ENCODE results near the gene CDKN2A. TPM values are rescaled to one million over a fixed set of nuclear protein-coding genes. Genes with fewer than 3 reads are reported as not detected.

Gene CDKN2A
- total and polyA plus RNA-seq, 11 donors: 0.40 to 1.7 (median 0.85) TPM; not detected in 4

DNA sequence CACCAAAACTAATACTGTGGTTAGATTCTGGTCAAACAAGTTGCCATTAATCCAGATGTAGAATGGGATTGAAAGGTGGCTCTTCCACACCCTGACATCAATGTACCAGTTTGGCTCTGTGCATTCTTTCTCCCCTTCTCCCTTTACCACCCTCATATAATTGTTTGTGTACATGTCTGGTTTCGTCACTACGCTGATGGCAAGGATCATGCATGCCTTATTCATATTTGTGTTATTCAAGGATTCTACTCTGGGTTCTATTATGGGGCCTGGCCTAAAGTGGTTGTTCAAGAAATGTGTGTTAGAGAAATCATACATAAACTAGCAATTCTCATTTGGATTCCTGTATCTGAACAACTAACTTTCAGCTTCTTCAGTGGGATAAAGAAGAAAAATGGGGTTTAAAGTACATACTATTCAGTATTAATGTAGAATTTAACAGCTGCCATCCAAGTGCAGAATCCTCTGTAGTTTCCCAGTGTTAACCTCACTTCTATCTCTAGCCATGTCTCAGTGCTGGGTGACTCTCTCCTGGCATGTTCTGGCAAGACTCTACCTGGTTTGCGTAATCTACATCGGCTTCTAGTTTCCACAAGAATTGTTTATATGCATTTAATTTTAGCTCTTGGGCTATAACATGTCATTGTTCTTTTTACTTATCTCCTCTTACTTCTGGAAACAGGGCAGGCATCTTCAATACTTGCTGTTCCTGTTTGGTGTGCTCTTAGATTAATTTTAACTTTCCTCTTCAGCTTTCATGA is 42.9 kb upstream of the CDKN2A start:
- no peak for TF ChIP-seq POLR2A (IDR thresholded peaks at IDR 0.05)
- TF ChIP-seq, protein P1, sequence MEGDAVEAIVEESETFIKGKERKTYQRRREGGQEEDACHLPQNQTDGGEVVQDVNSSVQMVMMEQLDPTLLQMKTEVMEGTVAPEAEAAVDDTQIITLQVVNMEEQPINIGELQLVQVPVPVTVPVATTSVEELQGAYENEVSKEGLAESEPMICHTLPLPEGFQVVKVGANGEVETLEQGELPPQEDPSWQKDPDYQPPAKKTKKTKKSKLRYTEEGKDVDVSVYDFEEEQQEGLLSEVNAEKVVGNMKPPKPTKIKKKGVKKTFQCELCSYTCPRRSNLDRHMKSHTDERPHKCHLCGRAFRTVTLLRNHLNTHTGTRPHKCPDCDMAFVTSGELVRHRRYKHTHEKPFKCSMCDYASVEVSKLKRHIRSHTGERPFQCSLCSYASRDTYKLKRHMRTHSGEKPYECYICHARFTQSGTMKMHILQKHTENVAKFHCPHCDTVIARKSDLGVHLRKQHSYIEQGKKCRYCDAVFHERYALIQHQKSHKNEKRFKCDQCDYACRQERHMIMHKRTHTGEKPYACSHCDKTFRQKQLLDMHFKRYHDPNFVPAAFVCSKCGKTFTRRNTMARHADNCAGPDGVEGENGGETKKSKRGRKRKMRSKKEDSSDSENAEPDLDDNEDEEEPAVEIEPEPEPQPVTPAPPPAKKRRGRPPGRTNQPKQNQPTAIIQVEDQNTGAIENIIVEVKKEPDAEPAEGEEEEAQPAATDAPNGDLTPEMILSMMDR (IDR thresholded peaks at IDR 0.05): no peak
- intact Hi-C loops (cut with DNase I): loop anchor here in 6 of 10 donors (2.0 to 10.0 kb wide), 5 partner anchors 198 to 225 kb away; no protein-coding TSS in a partner anchor
- 85 to 92% (median 90%) methylated on average over 4 of the region's 4 CpGs for WGBS, 4 donors
- Histone ChIP-seq H3K9me3 (no peaks in the 10 kb centered on the region), H3K27me3 (no peaks in the 10 kb centered on the region), H3K4me1 (peaks cover 0 to 10% (median 0%) of the 10 kb centered on the region in 12 donors), H3K36me3 (no peaks in the 10 kb centered on the region), H3K4me3 (no peak overlapping the region), H3K27ac (no peak overlapping the region)
- ATAC-seq (no peak), DNase-seq (no peak)

DNA sequence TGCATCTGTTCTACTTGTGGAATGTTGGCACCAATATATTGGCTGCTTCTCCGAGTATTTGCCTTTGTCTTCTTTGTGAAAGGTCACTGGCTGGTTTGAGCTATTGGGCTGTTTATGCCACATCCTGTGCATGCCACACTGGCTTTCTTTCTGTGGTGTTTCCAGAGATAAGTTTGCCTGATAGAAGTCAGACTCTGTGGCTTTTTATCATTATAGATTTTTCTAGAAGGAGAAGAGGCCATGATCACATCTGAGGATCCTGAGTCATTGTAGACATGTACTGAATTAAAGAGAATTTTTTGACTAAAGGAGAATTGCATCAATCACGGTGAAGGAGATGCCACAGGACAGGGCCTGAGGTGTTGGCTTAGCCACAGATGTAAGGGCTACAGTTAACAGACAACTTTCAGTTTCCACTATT is 41.4 kb upstream of the CDKN2A start:
- no peaks in the 10 kb centered on the region for H3K36me3 ChIP-seq
- TF ChIP-seq, protein P1 (IDR thresholded peaks at IDR 0.05): no peak
- TF ChIP-seq POLR2A (IDR thresholded peaks at IDR 0.05): no peak
- H3K4me3 ChIP-seq: no peak overlapping the region
- DNase-seq (no peak), ATAC-seq (no peak)
- no peaks in the 10 kb centered on the region for H3K27me3 ChIP-seq
- peaks cover 0 to 10% (median 0%) of the 10 kb centered on the region in 12 donors for H3K4me1 ChIP-seq
- intact Hi-C loops (cut with DNase I): loop anchor here in 6 of 10 donors (2.0 to 10.0 kb wide), 5 partner anchors 199 to 223 kb away; no protein-coding TSS in a partner anchor
- H3K9me3 ChIP-seq: no peaks in the 10 kb centered on the region
- 63 to 80% (median 70%) methylated on average over 2 of the region's 2 CpGs for WGBS, 4 donors
- H3K27ac ChIP-seq: no peak overlapping the region

DNA sequence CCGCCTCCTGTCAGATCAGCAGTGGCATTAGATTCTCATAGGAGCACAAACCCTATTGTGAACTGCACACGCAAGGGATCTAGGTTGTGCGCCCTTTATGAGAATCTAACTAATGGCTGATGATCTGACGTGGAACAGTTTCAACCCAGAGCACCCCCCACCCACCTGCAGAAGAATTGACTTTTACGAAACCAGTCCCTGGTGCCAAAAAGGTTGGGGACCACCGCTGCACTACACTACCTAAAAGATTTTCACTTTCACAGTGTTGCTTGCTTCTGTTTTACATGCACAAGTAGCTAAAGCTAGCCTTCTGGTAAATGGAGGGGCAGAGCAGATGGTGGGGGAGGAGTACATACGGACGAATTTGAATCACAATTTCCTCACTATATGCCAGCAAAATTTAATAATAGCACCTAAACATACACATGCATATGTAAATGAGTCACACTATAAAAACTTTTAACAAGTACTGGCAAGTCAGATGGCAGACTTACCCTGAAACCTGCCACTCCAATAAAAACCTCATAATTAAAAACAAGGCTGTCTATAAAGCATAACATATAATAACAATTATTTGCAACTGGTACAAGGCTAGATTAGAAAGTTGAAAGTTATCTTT is 38.9 kb upstream of the CDKN2A start:
- TF ChIP-seq, protein P1 (IDR thresholded peaks at IDR 0.05): no peak
- TF ChIP-seq POLR2A (IDR thresholded peaks at IDR 0.05): no peak
- H3K27ac ChIP-seq: no peak overlapping the region
- no peaks in the 10 kb centered on the region for H3K27me3 ChIP-seq
- no peak for DNase-seq
- no peak for ATAC-seq
- H3K36me3 ChIP-seq: no peaks in the 10 kb centered on the region
- H3K4me1 ChIP-seq: peaks cover 0 to 15% (median 0%) of the 10 kb centered on the region in 12 donors
- no peak overlapping the region for H3K4me3 ChIP-seq
- intact Hi-C loops (cut with DNase I): loop anchor here in 3 of 10 donors (10.0 kb wide), 3 partner anchors 202 to 218 kb away; no protein-coding TSS in a partner anchor
- 72 to 87% (median 77%) methylated on average over 8 of the region's 8 CpGs for WGBS, 4 donors
- no peaks in the 10 kb centered on the region for H3K9me3 ChIP-seq
